HG03196 (cell line): ENCODE results near the gene STRN.
"Not testable (repeated sequence)": the region's sequence is repeated elsewhere in the genome, so short reads cannot be mapped to it uniquely, and the experiment has no call there.

Experiments used
- ATAC-seq: cut with Tn5 transposase; IDR thresholded peaks from one replicate; pipeline ENCODE4 v1.9.1; 2021; ENCODE audit not compliant: unreplicated experiment

STRN gene, protein sequence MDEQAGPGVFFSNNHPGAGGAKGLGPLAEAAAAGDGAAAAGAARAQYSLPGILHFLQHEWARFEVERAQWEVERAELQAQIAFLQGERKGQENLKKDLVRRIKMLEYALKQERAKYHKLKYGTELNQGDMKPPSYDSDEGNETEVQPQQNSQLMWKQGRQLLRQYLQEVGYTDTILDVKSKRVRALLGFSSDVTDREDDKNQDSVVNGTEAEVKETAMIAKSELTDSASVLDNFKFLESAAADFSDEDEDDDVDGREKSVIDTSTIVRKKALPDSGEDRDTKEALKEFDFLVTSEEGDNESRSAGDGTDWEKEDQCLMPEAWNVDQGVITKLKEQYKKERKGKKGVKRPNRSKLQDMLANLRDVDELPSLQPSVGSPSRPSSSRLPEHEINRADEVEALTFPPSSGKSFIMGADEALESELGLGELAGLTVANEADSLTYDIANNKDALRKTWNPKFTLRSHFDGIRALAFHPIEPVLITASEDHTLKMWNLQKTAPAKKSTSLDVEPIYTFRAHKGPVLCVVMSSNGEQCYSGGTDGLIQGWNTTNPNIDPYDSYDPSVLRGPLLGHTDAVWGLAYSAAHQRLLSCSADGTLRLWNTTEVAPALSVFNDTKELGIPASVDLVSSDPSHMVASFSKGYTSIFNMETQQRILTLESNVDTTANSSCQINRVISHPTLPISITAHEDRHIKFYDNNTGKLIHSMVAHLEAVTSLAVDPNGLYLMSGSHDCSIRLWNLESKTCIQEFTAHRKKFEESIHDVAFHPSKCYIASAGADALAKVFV

DNA sequence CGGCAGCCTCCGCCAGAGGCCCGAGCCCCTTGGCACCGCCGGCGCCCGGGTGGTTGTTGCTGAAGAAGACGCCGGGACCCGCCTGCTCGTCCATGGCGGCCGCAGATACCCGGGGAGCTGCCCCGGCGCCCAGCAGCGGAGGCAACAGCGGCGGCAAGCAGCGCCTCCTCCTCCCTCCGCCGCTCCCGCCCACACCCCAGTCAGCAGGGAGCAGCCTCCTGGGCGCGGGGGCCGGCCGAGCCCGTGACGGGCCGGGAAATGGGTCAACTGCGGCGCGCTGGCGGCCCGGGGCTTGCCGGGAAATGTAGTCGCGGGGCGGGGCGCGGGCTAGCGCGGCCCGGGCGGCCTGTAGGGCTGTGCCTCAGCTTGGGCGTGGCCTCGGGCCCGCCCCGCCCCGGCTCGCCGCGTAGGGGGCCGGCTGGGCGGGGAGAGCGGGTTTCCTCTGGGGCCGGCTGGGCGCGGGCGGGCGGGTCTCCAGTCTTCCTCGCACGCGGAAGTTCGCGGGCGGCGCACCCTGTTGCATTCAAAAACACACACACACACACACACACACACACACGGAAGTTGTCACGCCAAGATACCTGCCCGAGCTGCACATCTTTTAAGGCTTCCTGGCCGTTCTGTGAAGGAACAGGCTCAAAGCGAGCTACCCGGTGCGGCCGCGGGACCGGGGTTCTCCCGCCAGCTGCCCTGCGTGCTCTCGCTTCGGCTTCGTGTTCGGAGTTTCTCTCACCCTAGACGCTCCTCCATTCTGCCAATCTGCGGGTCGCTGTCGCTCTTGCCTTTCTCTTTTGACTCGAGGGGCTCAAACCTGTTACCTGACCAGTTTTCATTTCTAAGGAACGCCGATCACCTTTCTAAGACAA, at the start of gene STRN:
Gene STRN (minus strand): TSS at position 167 of the 866 bp plus-strand sequence. CDS start 73 bp downstream, at position 94.
- ATAC-seq: peak; percentile 99

DNA sequence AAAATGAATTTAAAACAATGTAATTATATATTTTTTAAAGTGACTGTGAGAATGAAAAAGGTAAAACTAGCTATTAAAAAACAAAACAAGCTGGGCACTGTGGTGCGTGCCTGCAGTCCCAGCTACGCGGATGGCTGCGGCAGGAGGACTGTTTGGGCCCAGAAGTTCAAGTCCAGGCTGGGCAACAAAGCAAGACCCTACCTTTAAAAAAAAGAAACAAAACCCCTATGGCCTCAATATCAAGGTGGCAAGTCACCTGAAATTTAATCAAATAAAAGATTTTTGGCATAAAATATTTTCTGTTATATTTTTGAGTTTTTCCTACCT, 46.9 kb upstream of the STRN start:
- ATAC-seq: no peak

DNA sequence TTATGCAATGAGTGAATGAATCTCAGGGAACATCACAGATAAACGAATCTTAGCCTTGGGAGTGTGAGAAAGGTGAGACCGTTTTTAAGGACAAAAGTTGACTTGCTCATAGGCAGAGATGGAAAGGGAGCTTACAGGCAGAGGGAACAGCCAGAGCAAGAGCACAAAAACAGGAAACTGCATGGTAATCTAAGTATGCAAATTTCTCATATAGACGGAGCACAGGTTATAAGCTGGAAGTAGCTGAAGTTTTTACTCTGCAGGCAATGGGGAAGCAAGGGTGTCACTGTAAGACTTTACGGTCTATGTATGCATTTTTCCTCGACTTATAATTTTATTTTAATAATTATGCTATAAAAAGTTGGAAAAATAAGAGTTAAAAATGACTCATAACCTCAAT, 44.8 kb upstream of the STRN start:
- no peak for ATAC-seq

DNA sequence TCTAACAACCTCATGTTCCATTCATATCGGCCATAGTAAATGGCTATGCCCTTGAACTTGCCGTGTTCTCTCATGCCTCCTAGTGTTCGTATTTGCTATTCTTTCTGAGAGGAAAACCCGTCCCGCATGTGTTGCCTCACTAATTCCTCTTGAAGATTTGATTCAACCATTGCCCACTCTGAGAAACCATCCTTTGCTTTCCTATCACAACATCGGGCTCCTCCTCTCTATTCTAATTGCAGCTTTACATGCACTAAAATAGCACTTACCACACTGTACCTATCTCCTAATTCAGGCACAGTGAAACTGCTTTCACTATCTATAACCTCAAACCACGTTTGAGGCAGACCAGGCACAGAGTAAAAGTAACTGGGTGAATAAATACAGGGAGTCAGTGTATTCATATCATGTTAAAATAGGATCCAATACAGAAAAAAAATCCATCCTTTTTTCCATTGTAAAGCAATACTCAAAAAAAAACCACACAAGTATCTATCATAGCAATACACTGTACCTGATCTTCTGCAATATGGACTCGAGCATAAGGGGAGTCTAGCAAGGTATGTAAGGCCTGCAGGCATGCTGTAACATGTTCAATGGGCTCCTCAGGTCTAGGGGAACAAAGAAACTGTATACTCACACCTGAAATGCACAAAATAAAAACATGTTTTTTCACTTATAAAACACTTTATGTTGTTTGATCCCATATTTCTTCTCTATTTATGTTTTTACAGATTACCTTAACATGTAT, 39.0 kb upstream of the STRN start:
- peak; percentile 99 for ATAC-seq

DNA sequence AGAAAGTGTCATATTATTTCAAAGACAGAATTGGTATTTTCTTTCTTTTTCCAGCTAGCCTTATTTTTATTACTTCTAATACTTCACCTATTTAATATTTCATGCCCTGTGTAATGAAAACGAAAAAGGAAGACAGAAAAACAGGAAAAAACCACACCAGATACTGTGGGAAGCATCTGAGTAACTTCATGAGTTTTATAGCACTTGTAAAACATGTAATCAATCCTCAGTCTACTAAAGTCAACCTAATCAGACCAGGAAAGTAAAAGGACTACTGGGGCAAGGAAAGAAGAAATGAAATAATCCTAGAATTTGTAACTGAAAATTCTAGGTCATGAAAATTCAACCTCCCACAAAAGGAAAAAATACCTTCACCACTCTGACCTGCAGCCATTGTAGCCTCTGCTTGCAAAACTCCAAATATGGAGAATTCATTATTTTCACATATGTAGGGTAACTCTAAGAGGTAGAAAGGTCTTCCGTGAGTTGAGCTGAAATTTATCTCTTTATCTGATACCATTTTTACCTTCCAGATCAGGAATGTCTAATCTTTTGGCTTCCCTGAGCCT, 34.7 kb upstream of the STRN start:
- no peak for ATAC-seq

DNA sequence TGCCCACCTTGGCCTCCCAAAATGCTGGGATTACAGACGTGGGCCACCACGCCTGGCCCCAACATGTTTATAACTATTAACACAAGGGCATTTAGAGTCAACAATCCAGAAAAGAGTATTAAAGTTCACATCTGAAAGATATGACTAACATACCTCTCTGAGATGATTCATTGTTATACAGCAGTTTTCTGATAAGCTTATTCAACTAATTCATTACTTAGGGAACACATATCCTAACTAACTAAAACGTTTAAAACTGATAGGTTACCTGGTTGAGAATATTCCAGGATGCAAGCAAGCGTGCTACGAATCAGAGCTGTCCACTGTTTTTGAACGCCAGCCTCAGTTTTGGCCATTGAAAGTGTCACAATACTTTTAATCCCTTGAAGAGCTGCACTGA, 34.0 kb upstream of the STRN start:
- ATAC-seq: no peak

DNA sequence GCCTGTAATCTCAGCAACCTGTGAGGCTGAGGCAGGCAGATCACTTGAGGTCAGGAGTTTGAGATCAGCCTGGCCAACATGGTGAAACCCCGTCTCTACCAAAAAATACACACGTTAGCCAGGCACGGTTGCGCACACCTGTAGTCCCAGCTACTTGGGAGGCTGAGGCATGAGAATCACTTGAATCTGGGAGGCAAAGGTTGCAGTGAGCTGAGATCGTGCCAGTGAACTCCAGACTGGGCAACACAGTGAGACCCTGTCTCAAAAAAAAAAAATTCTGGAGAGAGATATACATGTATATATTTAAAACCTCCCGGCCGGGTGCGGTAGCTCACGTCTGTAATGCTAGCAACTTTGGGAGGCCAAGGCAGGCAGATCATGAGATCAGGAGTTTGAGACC, 33.1 kb upstream of the STRN start:
- not testable (repeated sequence) for ATAC-seq

DNA sequence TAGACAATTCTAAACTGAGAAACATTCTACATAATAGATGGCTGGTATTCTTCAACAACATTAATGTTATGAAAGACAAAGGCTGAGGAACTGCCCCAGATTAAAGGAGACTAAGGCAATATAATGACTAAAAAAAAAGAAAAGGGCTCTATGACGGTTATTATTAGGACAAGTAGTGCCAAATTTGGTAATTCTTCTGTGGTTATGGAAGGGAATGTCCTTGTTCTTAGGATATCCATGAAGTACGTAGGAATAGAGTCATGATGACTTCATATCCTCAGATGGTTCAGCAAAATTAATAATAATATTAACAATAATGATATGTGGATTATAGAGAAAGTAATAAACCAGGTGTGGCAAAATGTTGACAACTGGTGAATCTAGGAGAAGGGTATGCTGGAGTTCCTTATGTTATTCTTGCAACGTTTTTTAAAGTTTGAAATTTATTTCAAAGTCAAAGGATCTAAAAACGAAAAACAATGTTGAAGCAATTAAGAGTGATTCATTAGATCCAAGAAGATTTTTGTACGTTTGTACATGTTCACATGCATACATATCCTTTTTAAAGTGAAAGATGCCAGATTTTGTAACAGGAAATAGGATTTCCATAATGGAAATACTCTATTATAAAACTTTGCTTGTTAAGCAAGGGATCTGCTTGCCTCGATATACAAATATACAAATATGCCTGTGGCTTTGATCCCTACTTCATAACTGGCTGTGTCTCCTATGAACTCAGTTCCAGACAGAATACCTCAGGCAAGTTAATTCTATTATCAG, 27.7 kb upstream of the STRN start:
- ATAC-seq: no peak

DNA sequence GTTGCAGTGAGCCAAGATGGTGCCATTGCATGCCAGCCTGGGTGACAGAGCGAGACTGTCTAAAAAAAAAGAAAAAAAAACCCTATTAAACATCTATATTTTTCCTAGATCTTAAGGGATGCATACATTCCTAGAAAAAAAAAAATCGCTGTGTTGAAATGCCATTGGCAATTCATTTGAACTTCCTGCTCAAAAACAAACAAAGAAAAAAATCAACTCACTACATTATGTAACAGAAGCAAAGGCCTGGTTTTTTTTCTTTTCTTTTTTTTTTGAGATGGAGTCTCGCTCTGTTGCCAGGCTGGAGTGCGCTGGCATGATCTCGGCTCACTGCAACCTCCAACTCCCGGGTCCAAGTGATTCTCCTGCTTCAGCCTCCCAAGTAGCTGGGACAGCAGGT, 21.7 kb upstream of the STRN start:
- no peak for ATAC-seq

DNA sequence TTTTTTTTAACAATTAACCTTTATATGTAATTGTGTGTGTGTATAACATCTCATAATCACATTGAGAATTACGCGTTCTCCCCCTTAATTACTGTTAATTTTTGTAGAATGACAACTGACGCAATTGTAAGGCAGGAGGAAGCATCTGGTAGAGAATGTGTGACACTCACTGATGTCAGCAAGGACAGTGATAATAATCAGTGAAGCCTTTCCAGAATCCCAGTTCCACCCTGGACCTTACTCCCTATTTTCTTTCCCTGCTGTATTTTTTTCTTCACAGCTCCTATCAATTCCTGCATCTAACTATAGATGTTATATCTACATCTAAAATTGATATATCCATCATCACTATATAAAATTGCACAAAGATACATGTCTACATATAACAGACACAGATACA, 16.1 kb upstream of the STRN start:
- ATAC-seq: no peak

DNA sequence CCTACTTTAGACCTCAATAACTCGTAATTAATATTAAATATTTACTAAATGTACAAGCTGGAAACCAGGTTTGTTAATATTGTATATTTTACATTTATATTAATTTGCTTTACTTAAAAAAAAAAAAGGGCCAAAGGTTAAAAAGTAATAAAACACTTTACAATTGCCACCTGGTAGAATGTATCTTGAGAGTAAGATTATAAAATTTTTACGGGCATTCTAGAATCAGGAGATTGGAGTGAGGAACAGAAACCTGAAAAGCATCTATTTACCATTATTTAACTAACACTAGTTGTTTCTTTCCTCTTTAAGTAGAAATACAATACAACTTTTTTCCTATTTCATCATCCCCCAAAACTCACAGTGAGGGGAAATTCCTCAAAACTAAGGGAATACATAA, 15.6 kb upstream of the STRN start:
- ATAC-seq: no peak

DNA sequence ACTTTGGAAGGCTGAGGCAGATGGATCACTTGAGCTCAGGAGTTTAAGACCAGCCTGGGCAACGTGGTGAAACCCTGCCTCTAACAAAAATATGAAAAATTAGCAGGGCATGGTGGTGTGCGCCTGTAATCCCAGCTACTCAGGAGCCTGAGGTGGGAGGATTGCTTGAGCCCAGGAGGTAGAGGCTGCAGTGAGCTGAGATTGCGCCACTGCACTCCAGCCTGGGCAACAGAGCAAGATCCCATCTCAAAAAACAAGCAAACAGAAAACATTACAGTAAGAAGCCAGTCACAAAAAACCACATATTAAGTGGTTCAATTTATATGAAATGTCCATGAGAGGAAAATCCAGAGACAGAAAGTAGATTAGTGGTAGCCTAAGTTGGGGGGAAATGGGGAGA, 12.7 kb upstream of the STRN start:
- ATAC-seq: not testable (repeated sequence)

DNA sequence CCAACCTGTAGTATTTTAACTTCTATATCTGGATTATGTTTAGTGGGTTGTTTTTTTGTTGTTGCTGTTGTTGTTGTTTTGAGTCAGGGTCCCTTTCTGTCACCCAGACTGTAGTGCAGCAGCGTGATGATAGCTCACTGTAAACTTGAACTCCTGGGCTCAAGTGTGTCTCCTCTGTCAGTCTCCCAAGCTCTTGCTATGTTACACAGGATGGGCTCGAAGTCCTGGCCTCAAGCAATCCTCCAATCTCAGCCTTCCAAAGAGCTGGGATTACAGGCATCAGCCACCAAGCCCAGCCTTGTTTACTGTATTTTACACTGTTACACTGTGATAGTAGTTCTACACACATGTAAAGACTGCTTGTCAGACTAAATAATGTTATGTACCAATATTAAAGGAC, 9.7 kb upstream of the STRN start:
- no peak for ATAC-seq

DNA sequence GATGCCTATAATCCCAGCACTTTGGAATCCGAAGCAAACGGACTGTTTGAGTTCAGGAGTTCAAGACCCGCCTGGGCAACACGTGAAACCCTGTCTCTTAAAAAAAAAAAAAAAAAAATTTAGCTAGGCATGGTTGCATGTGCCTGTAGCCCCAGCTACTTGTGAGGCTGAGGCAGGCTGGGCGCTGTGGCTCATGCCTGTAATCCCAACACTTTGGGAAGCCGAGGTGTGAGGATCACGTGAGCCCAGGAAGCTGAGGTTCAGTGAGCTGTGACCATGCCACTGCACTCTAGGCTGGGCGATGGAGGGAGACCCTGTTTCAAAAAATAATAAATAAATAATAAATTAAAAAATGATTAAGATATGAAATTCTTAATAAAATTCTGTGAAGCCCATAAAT, 9.0 kb upstream of the STRN start:
- ATAC-seq: no peak

DNA sequence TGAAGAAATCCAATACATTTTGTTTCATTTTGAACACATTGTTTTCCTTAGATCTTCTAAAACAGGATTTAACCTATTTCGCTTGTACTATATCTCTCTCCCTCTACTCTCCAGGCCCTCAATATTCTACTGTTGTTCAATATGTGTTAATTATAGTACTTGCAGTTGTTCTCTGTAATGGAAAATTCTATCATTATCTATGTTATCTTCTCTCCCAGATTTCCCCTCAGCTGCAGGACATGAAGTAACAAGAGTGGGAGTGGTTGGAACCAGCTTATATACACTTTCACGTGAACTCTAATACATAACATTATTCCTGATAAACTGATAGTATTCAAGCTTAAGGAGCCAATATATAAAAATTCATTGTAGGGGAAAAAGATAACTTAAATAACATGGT, 7.0 kb upstream of the STRN start:
- no peak for ATAC-seq

DNA sequence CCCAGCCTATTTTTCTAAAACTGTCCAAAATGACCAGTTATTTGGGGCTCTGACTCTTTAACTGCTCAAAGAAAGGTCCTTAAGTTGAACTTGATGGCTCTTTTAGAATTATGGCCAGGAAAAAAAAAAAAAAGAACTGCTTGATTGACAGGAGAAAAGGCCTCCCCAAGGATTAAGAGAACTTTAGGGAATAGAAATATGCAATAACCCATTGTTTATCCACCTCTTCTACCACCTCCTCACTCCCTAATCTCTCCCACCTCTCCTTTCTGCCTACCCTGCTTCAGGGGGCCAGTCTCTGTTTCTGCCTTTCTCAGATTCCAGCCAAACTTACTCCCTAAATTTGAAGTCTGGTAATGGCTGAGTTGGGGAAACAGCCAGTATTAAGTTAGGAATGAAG, 5.7 kb upstream of the STRN start:
- ATAC-seq: no peak

DNA sequence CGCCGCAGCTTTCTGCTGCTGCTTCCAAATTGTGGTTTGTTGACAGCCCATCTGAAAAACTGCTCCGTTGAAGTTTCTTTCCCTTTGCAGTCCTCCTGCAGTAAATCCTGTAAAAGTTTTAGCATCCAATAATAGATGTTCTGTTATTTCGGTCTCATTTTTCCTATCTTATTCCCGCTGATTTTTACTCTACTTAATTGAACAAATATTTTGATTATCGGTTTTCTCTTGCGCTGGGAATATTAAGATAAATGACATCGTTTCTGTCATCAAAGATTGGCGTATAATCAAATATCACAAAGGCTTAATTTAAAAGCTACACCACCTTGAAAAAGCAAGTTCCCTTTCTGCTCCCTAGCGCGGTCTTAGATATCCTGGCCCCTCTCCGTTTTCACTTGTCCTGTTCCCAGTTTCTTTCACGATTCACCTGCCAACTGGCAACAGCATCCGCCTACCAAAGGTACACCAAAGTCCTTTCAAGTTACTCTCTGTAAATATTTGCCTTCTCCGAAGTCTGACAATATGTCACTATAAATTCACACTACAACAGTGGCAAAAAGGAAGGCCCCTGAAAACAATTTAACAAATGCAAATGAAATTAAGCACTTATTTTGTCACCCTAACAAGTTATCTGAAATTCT, 1.0 kb upstream of the STRN start:
- no peak for ATAC-seq

DNA sequence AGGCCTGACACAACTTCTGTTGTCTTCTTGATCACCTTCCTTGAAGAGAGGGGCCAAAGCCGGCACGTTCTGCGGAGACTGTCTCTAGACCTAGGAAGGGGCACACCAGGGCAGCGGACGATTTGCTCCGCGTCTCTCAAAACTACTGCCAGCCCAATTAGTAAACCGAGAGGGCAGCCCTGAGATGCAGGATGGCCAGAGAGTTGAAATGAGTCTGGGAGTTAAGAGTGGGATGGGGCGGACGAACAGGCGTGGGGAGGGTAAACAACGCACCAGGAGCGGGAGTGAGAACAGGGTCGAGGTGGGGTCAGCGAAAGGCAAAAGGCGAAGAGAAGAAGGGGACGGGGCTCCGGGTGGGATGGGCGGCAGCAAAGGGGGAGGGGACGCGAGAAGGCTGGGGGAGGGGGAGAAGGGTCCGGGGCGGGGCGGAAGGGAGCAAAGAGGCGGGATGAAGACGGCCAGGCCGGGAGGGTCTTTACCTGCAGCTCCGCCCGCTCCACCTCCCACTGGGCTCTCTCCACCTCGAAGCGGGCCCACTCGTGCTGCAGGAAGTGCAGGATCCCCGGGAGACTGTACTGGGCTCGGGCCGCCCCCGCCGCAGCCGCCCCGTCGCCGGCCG, 476 bp downstream of the STRN start:
- peak; percentile 30 for ATAC-seq

DNA sequence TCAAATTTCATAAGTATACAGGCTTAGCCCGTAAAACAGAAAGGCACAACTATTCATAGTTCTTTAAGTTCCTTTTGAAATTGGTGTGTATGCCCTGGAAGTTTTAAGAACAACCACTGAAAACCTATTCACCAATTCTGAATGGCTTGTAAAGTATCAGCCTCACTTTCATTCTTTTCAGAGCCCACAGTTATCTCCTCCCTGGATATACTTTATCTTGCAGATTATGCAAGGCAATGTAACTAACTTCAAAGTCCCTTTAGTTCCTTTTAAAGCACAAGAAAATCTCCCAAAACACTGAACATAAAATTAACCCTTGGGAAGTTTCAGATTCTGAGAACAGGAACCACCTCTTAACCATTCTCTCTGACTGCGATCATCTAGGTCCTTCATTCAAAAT, 1.1 kb downstream of the STRN start:
- no peak for ATAC-seq
